Breast epithelium (tissue), 4 donors: ENCODE measurements around the gene KLHL29. TPM values are rescaled to one million over a fixed set of nuclear protein-coding genes. Genes with fewer than 3 reads are reported as not detected.
A peak's percentile ranks its signal among the peaks of the same experiment; 100 is the strongest.

Experiments
- DNase-seq, 2 donors: peaks; one replicate each; pipeline ENCODE4 v3.0.0-alpha.2; 2019; ENCODE audit warnings: low spot score in 2 of 2
- H3K27ac ChIP-seq, 2 donors: fragments of 200-600 bp; sonication (generic) in 1 of 2; one replicate each; pipeline ENCODE4 v1.5.1; 2016 to 2019; ENCODE audit warnings: mild to moderate bottlenecking in 1 of 2
- H3K27me3 ChIP-seq, 2 donors: fragments of 200-600 bp; sonication (generic) in 1 of 2; one replicate each; pipeline versions ENCODE4 v1.5.1 to v1.6.0; 2017 to 2019; ENCODE audit warnings: control low read depth in 1 of 2, mild to moderate bottlenecking in 1 of 2
- H3K36me3 ChIP-seq: fragments of 200-600 bp; one replicate; pipeline ENCODE4 v1.5.1; 2019
- H3K4me1 ChIP-seq, 2 donors: fragments of 200-600 bp; sonication (generic); one replicate each; pipeline ENCODE4 v1.5.1; 2016 to 2019; ENCODE audit warnings: control low read depth in 1 of 2
- H3K4me3 ChIP-seq, 3 donors: fragments of 200-600 bp; sonication (generic); 1 replicate in 2 of 3; 2 replicates in 1 of 3; pipeline ENCODE4 v1.5.1; 2016 to 2019; ENCODE audit warnings: mild to moderate bottlenecking in 3 of 3, moderate library complexity in 2 of 3
- H3K9me3 ChIP-seq, 2 donors: fragments of 200-600 bp; sonication (generic) in 1 of 2; one replicate each; pipeline ENCODE4 v1.5.1; 2016 to 2019; ENCODE audit warnings: control low read depth in 1 of 2
- CTCF ChIP-seq, 3 donors: fragments of 450-650 bp; IDR thresholded peaks; one replicate each; pipeline ENCODE4 v1.5.1; 2016 to 2017; ENCODE audit warnings: antibody characterized with exemption in 3 of 3, mild to moderate bottlenecking in 3 of 3, moderate library complexity in 3 of 3
- POLR2A ChIP-seq: fragments of 450-650 bp; IDR thresholded peaks from one replicate; pipeline ENCODE4 v1.6.1; 2016; ENCODE audit warnings: antibody characterized with exemption, mild to moderate bottlenecking, moderate library complexity
- POLR2AphosphoS5 ChIP-seq, 3 donors: sonication (generic); formaldehyde crosslinking; IDR thresholded peaks; one replicate each; pipeline ENCODE4 v1.6.1; 2017; ENCODE audit warnings: antibody characterized with exemption in 3 of 3
- intact Hi-C: fragments of 100-400 bp; cut with DNase I; formaldehyde crosslinking; loops from one replicate; pipeline ENCODE4 v1.15.1; 2023; ENCODE audit warnings: low total_unique reads
- total RNA-seq, 3 donors: library from RNA; depleted of rRNA; stranded (reverse); fragments of >200 nt; gene quantifications; one replicate each; pipeline ENCODE4 v1.1.0, GENCODE V29; 2016

KLHL29 gene
- total RNA-seq, 3 donors from 2014 or later, result 4.5 to 20.9 (median 14.7) TPM

GRCh38 chr2:23591111-23591510, 206.1 kb downstream of the KLHL29 start:
- H3K27ac ChIP-seq, result peak overlapping the region; percentile 6 to 25
- intact Hi-C loops, result no loop called here
- no peaks in the 10 kb centered on the region for H3K27me3 ChIP-seq

GRCh38 chr2:23592061-23592685, 207.2 kb downstream of the KLHL29 start:
- TF ChIP-seq CTCF (IDR thresholded peaks at IDR 0.05), result no peak
- TF ChIP-seq POLR2AphosphoS5 (IDR thresholded peaks at IDR 0.05), result no peak
- no peak for TF ChIP-seq POLR2A
- no peak for DNase-seq
- Histone ChIP-seq H3K27me3 (no peaks in the 10 kb centered on the region), H3K36me3 (no peaks in the 10 kb centered on the region), H3K4me1 (peaks cover 0 to 10% of the 10 kb centered on the region in 2 donors), H3K4me3 (no peak overlapping the region), H3K9me3 (no peaks in the 10 kb centered on the region), H3K27ac (peak overlapping the region; percentile 80 to 82)
- intact Hi-C loops, result no loop called here

More at GRCh38 chr2:23591111-23591510, 206.1 kb downstream of the KLHL29 start:
- TF ChIP-seq CTCF (IDR thresholded peaks at IDR 0.05), result no peak
- no peak for TF ChIP-seq POLR2A
- no peak for TF ChIP-seq POLR2AphosphoS5 (IDR thresholded peaks at IDR 0.05)
- DNase-seq, result no peak
- H3K36me3 ChIP-seq, result no peaks in the 10 kb centered on the region
- peaks cover 0 to 10% of the 10 kb centered on the region in 2 donors for H3K4me1 ChIP-seq
- H3K9me3 ChIP-seq, result no peaks in the 10 kb centered on the region
- no peak overlapping the region for H3K4me3 ChIP-seq

- peak in 1 of 2 donors; percentile 39 for DNase-seq
- intact Hi-C loops, result no loop called here
- Histone ChIP-seq H3K9me3 (no peaks in the 10 kb centered on the region), H3K36me3 (no peaks in the 10 kb centered on the region), H3K4me3 (no peak overlapping the region), H3K27ac (peak overlapping the region; percentile 80 to 82), H3K4me1 (peaks cover 0 to 10% of the 10 kb centered on the region in 2 donors), H3K27me3 (no peaks in the 10 kb centered on the region)
- TF ChIP-seq CTCF (IDR thresholded peaks at IDR 0.05) (no peak), POLR2A (no peak), POLR2AphosphoS5 (IDR thresholded peaks at IDR 0.05) (no peak)
Measured at GRCh38 chr2:23592898-23593751, 208.1 kb downstream of the KLHL29 start.

- intact Hi-C loops, result no loop called here
- no peaks in the 10 kb centered on the region for H3K9me3 ChIP-seq
- H3K27me3 ChIP-seq, result no peaks in the 10 kb centered on the region
- H3K36me3 ChIP-seq, result no peaks in the 10 kb centered on the region
- H3K4me3 ChIP-seq, result peak overlapping the region in 1 of 3 donors; percentile 15
- peak overlapping the region; percentile 80 to 82 for H3K27ac ChIP-seq
- H3K4me1 ChIP-seq, result peaks cover 0 to 10% of the 10 kb centered on the region in 2 donors
- TF ChIP-seq POLR2A, result no peak
- no peak for TF ChIP-seq CTCF (IDR thresholded peaks at IDR 0.05)
- peak in 1 of 3 donors; percentile 23 for TF ChIP-seq POLR2AphosphoS5 (IDR thresholded peaks at IDR 0.05)
- DNase-seq, result peak; percentile 51 to 86
Measured at GRCh38 chr2:23593752-23594459, 208.9 kb downstream of the KLHL29 start.
